ENCODE data around the gene TFPI.

DNA sequence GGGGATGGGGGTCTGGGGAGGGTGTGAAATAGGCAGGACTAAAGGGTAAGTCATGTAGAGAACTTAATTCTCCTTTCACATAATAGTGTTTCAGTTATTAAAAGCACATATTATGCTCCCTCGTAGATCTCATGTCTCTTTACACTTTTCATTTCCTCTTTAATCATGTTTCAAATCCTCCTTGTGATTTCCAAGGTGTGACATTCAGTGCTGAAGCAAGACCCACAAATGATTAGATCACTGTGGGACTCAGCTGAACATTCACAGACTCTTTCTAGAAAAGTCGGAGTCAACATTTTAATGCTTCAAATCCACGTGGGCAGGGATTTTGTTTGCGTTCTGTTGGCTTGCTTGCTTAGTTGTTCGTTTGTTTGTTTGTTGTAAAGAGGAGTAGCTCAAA is 71.4 kb downstream of the TFPI start:
- TF ChIP-seq, protein P1, sequence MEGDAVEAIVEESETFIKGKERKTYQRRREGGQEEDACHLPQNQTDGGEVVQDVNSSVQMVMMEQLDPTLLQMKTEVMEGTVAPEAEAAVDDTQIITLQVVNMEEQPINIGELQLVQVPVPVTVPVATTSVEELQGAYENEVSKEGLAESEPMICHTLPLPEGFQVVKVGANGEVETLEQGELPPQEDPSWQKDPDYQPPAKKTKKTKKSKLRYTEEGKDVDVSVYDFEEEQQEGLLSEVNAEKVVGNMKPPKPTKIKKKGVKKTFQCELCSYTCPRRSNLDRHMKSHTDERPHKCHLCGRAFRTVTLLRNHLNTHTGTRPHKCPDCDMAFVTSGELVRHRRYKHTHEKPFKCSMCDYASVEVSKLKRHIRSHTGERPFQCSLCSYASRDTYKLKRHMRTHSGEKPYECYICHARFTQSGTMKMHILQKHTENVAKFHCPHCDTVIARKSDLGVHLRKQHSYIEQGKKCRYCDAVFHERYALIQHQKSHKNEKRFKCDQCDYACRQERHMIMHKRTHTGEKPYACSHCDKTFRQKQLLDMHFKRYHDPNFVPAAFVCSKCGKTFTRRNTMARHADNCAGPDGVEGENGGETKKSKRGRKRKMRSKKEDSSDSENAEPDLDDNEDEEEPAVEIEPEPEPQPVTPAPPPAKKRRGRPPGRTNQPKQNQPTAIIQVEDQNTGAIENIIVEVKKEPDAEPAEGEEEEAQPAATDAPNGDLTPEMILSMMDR (IDR thresholded peaks at IDR 0.05), result no peak
- no peak for TF ChIP-seq POLR2A (IDR thresholded peaks at IDR 0.05)
